Bronchus fibroblast of lung (primary cell): ENCODE data around the gene SAMD1. TPM values are rescaled to one million over a fixed set of nuclear protein-coding genes. Genes with fewer than 3 reads are reported as not detected.

Experiments used
- total RNA-seq: library from RNA; depleted of rRNA; stranded (reverse); fragments of >200 nt; gene quantifications from 2 replicates; pipeline ENCODE4 v1.2.3, GENCODE V29; 2015

The SAMD1 gene
- total RNA-seq = 31.4 and 33.9 TPM in 2 replicates

DNA sequence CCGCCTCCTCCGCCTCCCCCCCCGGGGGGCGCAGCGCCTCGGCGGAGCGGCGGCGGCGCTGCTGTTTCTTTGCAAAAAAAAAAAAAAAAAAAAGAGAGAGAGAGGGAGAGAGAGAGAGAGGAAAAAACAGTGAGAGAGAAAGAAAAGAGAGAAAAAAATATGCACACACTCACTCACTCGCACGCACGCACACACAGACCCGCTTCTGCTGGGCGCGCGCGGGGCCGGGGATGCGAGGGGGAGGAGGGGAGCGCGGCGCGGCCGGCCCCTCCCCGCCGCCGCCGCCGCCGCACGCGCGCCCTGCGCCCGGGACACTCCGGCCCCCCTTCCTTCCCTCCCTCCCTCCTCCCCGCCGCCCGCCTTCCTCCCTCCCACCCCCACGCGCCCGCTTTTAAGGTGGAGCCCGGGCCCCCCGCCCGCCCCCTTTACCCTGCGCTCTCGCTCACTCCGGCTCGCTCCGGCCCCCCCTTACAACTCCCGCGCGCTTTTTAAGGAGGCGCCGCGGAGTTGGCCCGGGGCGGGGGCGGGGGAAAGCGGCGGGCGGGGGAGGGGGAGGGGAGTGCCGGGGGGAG is at the start of gene SAMD1:
TSS of gene SAMD1 (minus strand) at position 243 of the 572 bp plus-strand sequence.

GRCh38 chr19:14136509-14137281 is 46.1 kb upstream of the SAMD1 start, which contains the start of gene ASF1B:
ASF1B (minus strand) TSS chr19:14136589; CDS start chr19:14136456, 133 bp downstream.

DNA sequence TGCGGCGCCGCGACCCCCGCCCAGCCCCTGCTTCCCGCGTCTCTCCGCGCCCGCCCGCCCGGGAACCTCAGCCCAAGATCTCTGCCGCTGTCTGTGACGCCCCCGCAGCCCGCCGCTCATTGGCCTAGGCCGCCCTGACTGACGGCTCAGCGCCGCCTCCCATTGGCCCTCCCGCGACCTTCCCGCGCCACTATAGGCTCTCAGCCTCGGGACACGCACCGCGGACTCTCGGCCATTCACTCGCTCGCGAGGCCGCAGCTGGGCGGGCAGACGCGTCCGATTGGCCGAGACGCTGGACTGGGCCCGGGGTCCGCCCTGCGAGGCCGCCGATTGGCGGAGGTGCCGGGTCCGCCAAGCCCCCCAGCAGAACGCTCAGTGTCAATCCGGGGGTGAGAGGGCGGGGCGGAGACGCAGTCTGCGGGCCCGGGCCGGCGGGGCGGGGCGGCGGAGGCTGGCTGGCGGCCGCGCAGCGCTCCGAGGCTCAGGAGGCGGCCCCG is 27.2 kb upstream of the SAMD1 start, which contains the start of gene PRKACA:
TSS of gene PRKACA (minus strand) at position 95 of the 497 bp plus-strand sequence. CDS start 215 bp downstream, outside the sequence.

GRCh38 chr19:14085309-14085995 is 5.1 kb downstream of the SAMD1 start, which contains the start of gene C19orf67:
C19orf67 (minus strand) TSS chr19:14085783; CDS start chr19:14085627, 156 bp downstream.

GRCh38 chr19:14072535-14073260 is 17.9 kb downstream of the SAMD1 start, which contains the start of gene MISP3:
MISP3 (plus strand) TSS chr19:14072786; CDS start chr19:14073310, 524 bp downstream.

DNA sequence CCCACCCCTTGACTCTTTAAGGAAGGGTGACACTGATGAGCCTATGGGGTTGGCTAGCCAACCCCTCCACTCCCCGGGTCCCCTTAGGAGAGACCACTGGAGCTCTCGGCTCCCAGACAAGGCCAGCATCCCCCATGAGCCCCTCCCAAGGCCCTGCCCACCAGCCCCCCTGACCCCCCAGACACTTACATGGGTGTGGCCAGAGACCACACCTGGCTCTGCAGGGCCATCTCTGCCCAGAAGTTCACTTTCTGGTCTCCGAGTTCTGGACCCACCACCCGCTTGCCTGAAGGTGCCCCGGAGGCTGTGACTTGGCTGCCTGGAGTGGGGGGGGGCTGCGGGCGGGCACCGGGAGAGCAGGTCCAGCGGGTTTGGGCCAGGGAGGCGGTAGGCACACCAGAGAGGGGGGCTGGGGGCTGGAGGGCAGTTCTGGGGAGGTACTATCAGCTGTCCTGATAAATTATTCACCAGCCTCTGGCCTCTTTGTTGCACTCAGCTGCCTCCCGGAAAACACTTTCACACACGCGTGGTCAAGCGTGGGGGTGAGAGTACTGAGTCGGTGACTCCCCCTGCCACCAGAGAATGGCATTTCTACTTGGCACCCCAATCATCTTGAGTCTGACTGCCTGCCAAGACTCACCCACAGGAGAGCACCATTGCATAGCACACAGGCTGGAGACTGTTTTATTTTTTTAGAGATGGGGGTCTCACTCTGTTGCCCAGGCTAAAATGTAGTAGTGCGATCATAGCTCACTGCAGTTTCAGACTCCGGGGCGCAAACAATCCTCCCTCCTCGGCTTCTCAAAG is 28.6 kb downstream of the SAMD1 start, which contains the start of gene PALM3:
TSS of gene PALM3 (minus strand) at position 326 of the 807 bp plus-strand sequence. CDS start at position 230, 96 bp downstream.

Other genes with a start within 250 kb of the SAMD1 start
- gene NANOS3, start 213.6 kb downstream of the SAMD1 start, total RNA-seq = not detected in 2 replicates
- under 0.01 and 0.17 TPM in 2 replicates for gene BRME1, start 184.6 kb downstream of the SAMD1 start, total RNA-seq
- 16.5 and 17.8 TPM in 2 replicates for gene CC2D1A, start 184.6 kb downstream of the SAMD1 start, total RNA-seq
- 1.7 and 1.9 TPM in 2 replicates for gene PODNL1, start 152.3 kb downstream of the SAMD1 start, total RNA-seq
- 22.2 and 27.6 TPM in 2 replicates for gene DCAF15, start 138.2 kb downstream of the SAMD1 start, total RNA-seq
- 4.5 and 5.0 TPM in 2 replicates for gene RFX1, start 84.4 kb downstream of the SAMD1 start, total RNA-seq
- gene RLN3, start 62.6 kb downstream of the SAMD1 start, total RNA-seq = not detected in 2 replicates
- gene IL27RA, start 59.0 kb downstream of the SAMD1 start, total RNA-seq = 2.2 and 3.2 TPM in 2 replicates
- 0.15 and 0.17 TPM in 2 replicates for gene PALM3, start 28.7 kb downstream of the SAMD1 start, total RNA-seq
- gene MISP3, start 18.0 kb downstream of the SAMD1 start, total RNA-seq = 0.30 and 1.2 TPM in 2 replicates
- gene C19orf67, start 5.0 kb downstream of the SAMD1 start, total RNA-seq = not detected in 2 replicates
- 54.0 and 57.4 TPM in 2 replicates for gene PRKACA, start 27.0 kb upstream of the SAMD1 start, total RNA-seq
- gene ASF1B, start 45.8 kb upstream of the SAMD1 start, total RNA-seq = 53.6 and 56.5 TPM in 2 replicates
- 0.84 and 0.89 TPM in 2 replicates for gene ADGRL1, start 115.4 kb upstream of the SAMD1 start, total RNA-seq